ENCODE results near the gene NNMT. TPM values are rescaled to one million over a fixed set of nuclear protein-coding genes. Genes with fewer than 3 reads are reported as not detected.

Gene NNMT
- total RNA-seq = 1,000 to 10,000 TPM in 1 of 4 donors, 100 to 1,000 TPM in 3; 165 to 2,602 (median 604) TPM
- 1,000 to 10,000 TPM in 2 of 3 donors, 100 to 1,000 TPM in 1; 649 to 3,089 (median 1,851) TPM for polyA plus RNA-seq
- long read RNA-seq, donor 1, transcript NNMT-201 (3 exons, 1,610 nt) = major isoform, 138 of 149 reads
- long read RNA-seq, donor 1, partial matches to known transcripts = 6 of 149 reads
- long read RNA-seq, donor 1, other reads (novel, unspliced or antisense) = 4 of 149 reads
- long read RNA-seq, donor 2, transcript NNMT-201 (3 exons, 1,610 nt) = major isoform, 192 of 213 reads
- long read RNA-seq, donor 2, partial matches to known transcripts = 5 of 213 reads
- long read RNA-seq, donor 2, other reads (novel, unspliced or antisense) = 13 of 213 reads

DNA sequence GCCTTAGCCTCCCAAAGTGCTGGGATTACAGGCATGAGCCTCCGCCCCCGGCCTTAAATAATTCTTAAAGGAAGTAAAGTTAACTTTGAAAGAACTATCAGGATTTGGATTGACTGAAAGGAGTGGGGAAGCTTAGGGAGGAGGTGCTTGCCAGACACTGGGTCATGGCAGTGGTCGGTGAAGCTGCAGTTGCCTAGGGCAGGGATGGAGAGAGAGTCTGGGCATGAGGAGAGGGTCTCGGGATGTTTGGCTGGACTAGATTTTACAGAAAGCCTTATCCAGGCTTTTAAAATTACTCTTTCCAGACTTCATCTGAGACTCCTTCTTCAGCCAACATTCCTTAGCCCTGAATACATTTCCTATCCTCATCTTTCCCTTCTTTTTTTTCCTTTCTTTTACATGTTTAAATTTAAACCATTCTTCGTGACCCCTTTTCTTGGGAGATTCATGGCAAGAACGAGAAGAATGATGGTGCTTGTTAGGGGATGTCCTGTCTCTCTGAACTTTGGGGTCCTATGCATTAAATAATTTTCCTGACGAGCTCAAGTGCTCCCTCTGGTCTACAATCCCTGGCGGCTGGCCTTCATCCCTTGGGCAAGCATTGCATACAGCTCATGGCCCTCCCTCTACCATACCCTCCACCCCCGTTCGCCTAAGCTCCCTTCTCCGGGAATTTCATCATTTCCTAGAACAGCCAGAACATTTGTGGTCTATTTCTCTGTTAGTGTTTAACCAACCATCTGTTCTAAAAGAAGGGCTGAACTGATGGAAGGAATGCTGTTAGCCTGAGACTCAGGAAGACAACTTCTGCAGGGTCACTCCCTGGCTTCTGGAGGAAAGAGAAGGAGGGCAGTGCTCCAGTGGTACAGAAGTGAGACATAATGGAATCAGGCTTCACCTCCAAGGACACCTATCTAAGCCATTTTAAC is at the start of gene NNMT:
NNMT (plus strand) TSS at position 724 of the 929 bp plus-strand sequence; CDS start at position 882, 158 bp downstream.
- peak; percentile 83 to 87 for DNase-seq
- intact Hi-C loops (cut with DNase I) = no loop called here

DNA sequence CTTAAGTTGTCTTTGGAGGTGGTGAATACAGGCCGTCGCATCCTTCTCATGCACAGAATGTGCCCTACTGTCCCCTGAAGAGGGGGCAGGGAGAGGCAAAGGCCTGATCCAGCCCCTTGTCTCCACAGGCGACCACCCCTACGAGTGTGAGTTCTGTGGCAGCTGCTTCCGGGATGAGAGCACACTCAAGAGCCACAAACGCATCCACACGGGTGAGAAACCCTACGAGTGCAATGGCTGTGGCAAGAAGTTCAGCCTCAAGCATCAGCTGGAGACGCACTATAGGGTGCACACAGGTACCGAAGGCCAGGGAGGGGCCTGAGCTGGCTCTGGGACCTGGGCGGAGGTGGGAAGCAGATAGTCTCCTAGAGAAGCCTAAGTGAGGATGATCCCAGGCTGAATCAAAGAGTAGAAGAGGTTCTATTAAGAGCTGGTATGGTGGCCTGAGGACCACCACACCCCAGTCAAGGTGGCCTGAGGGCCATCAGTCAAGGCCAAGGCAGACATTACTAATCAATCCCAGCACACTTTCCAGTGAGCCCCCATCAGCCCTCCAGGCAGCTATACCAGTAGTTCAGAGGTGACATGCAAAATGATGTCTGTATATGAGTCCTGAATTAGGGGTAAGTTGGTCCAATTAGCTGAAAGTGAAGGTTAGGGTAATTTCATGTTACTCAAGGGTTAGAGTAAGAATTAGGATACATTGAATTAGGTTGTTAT is 49.0 kb upstream of the NNMT start:
- intact Hi-C loops (cut with DNase I) = no loop called here
- 92 to 94% (median 92%) methylated on average over 11 of the region's 11 CpGs for WGBS, 3 donors
- peak overlapping the region; percentile 55 for H3K27ac ChIP-seq
- ATAC-seq (no peak), DNase-seq (no peak)
- H3K27me3 ChIP-seq (ENCODE audit: insufficient read depth in 3 of 3, low read length in 2 of 3) = no peaks in the 10 kb centered on the region
- no peaks in the 10 kb centered on the region for H3K9me3 ChIP-seq
- H3K4me3 ChIP-seq = no peak overlapping the region
- no peak for TF ChIP-seq CTCF (IDR thresholded peaks at IDR 0.05)
- peaks cover 6 to 89% of the 10 kb centered on the region in 2 donors for H3K36me3 ChIP-seq (ENCODE audit: insufficient read depth in 1 of 2, low read depth in 1 of 2)
- H3K4me1 ChIP-seq = peaks cover 36% of the 10 kb centered on the region

More for the DNA sequence above, at the start of gene NNMT:
- no peak for TF ChIP-seq CTCF (IDR thresholded peaks at IDR 0.05)
- Histone ChIP-seq H3K36me3 (ENCODE audit: insufficient read depth in 1 of 2, low read depth in 1 of 2) (peaks cover 0 to 29% of the 10 kb centered on the region in 2 donors), H3K9me3 (no peaks in the 10 kb centered on the region), H3K27ac (peak within 1 kb of the TSS; percentile 80), H3K4me1 (peaks cover 35% of the 10 kb centered on the region), H3K4me3 (peak within 1 kb of the TSS; percentile 72), H3K27me3 (ENCODE audit: insufficient read depth in 3 of 3, low read length in 2 of 3) (peaks cover 0 to 2% (median 0%) of the 10 kb centered on the region in 3 donors)
- 21% methylated on average over 11 of the region's 11 CpGs for WGBS, 3 donors
- peak; percentile 59 to 76 (median 72) for ATAC-seq

DNA sequence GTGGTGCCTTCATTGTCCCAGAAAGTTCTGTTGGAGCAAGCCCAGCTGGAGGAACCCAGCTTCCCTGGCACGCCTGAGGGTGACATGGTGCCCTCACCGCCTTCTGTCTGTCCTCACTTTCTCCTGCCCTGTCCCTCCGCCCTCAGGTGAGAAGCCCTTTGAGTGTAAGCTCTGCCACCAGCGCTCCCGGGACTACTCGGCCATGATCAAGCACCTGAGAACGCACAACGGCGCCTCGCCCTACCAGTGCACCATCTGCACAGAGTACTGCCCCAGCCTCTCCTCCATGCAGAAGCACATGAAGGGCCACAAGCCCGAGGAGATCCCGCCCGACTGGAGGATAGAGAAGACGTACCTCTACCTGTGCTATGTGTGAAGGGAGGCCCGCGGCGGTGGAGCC is 46.0 kb upstream of the NNMT start:
- H3K27me3 ChIP-seq (ENCODE audit: insufficient read depth in 3 of 3, low read length in 2 of 3) = no peaks in the 10 kb centered on the region
- peaks cover 3 to 75% of the 10 kb centered on the region in 2 donors for H3K36me3 ChIP-seq (ENCODE audit: insufficient read depth in 1 of 2, low read depth in 1 of 2)
- peak; percentile 8 to 42 (median 24) for ATAC-seq
- TF ChIP-seq CTCF (IDR thresholded peaks at IDR 0.05) = no peak
- DNase-seq = peak in 1 of 2 donors; percentile 67
- intact Hi-C loops (cut with DNase I) = loop anchor here in 1 of 2 donors (10.0 kb wide), 1 partner anchor 45 kb away; no protein-coding TSS in a partner anchor
- peaks cover 28% of the 10 kb centered on the region for H3K4me1 ChIP-seq
- H3K4me3 ChIP-seq = no peak overlapping the region
- H3K9me3 ChIP-seq = no peaks in the 10 kb centered on the region
- peak overlapping the region; percentile 67 for H3K27ac ChIP-seq
- 79 to 94% (median 80%) methylated on average over 17 of the region's 17 CpGs for WGBS, 3 donors

DNA sequence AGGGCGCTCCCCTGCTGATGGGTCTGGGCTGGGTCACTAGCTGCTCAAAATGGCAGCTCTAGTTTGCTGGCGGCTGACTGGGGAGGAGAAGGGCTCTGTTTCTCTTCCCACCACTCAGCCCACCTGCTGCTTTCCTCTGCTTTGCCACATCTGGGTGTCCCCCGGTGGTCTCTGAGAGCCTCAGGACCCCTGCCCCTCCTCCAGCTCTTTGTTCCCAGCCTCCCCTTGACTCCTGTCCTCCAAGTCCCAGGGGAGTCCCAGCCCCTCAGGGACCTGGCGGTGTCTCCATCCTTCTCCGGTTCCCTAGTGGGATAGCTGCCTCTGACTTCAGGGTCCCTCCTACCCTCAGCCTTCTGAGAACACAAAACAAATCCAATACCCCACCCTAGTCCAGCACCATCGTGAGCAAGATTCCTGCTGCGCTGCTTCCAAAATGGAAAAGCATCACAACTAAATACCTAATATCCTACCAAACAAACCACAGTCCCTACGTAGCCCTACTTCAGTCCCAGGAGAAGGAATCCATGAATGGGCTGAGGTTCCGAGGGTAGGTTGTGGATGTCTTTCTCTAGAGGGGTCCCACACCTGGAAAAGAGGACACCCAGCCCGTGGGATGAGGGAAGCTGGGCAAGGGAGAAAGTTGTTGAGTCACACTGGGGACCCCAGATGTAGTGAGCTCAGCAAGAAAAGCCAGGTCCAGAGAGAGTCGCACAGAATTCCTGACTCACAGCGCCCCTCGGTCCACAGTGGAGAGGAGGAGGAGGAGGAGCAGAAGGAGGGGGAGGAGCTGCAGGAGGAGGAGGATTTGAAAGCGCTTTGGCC is 45.0 kb upstream of the NNMT start:
- Histone ChIP-seq H3K9me3 (no peaks in the 10 kb centered on the region), H3K4me1 (peaks cover 35% of the 10 kb centered on the region), H3K4me3 (no peak overlapping the region), H3K27me3 (ENCODE audit: insufficient read depth in 3 of 3, low read length in 2 of 3) (no peaks in the 10 kb centered on the region), H3K36me3 (ENCODE audit: insufficient read depth in 1 of 2, low read depth in 1 of 2) (peaks cover 3 to 65% of the 10 kb centered on the region in 2 donors), H3K27ac (peak overlapping the region; percentile 67)
- 75 to 80% (median 79%) methylated on average over 14 of the region's 14 CpGs for WGBS, 3 donors
- ATAC-seq = peak in 3 of 4 donors; percentile 25 to 30 (median 27)
- no peak for TF ChIP-seq CTCF (IDR thresholded peaks at IDR 0.05)
- DNase-seq = peak; percentile 66 to 85
- intact Hi-C loops (cut with DNase I) = loop anchor here in 1 of 2 donors (10.0 kb wide), 1 partner anchor 46 kb away; no protein-coding TSS in a partner anchor

All from psoas muscle (tissue), 8 donors.